Endodermal cell (in vitro differentiated cells): ENCODE results near the gene WLS. TPM values are rescaled to one million over a fixed set of nuclear protein-coding genes. Genes with fewer than 3 reads are reported as not detected.
"Not testable (repeated sequence)": the region's sequence is repeated elsewhere in the genome, so short reads cannot be mapped to it uniquely, and the experiment has no call there.

Experiments
- DNase-seq: peaks from one replicate; pipeline ENCODE4 v3.0.0-alpha.2; 2017
- H3K27ac ChIP-seq: 2 replicates; pipeline ENCODE4 v1.5.1; 2013; ENCODE audit warnings: mild to moderate bottlenecking, low read depth, low read length, moderate library complexity
- H3K27me3 ChIP-seq: 2 replicates; pipeline ENCODE4 v1.6.1; 2013; ENCODE audit warnings: mild to moderate bottlenecking, low read length, moderate library complexity; ENCODE audit not compliant: insufficient read depth, control insufficient read depth, poor library complexity, severe bottlenecking
- H3K36me3 ChIP-seq: 2 replicates; pipeline ENCODE4 v1.7.0; 2013; ENCODE audit warnings: mild to moderate bottlenecking, low read length, moderate library complexity; ENCODE audit not compliant: control insufficient read depth, insufficient read depth
- H3K4me1 ChIP-seq: one replicate; pipeline ENCODE4 v1.7.0; 2013; ENCODE audit warnings: low read length; ENCODE audit not compliant: control insufficient read depth, insufficient read depth
- H3K4me3 ChIP-seq: 2 replicates; pipeline ENCODE4 v1.5.1; 2013; ENCODE audit warnings: mild to moderate bottlenecking, low read length, moderate library complexity
- H3K9ac ChIP-seq: 2 replicates; pipeline ENCODE4 v1.6.1; 2013; ENCODE audit warnings: mild to moderate bottlenecking, low read length, moderate library complexity; ENCODE audit not compliant: poor library complexity, severe bottlenecking; ENCODE audit errors: extremely low read depth
- H3K9me3 ChIP-seq: 2 replicates; pipeline ENCODE4 v1.6.1; 2013; ENCODE audit warnings: mild to moderate bottlenecking, low read length, moderate library complexity; ENCODE audit not compliant: control insufficient read depth
- H3K27ac Mint-ChIP-seq: 2 replicates; pipeline ENCODE4 v1.8.0; 2020; ENCODE audit warnings: mixed read lengths
- H3K27me3 Mint-ChIP-seq: 2 replicates; pipeline ENCODE4 v1.8.0; 2021; ENCODE audit warnings: mild to moderate bottlenecking, mixed read lengths; ENCODE audit not compliant: insufficient read depth
- H3K36me3 Mint-ChIP-seq: 2 replicates; pipeline ENCODE4 v1.8.0; 2020; ENCODE audit warnings: low read depth, mixed read lengths
- H3K4me1 Mint-ChIP-seq: 2 replicates; pipeline ENCODE4 v1.8.0; 2020; ENCODE audit warnings: mixed read lengths
- H3K4me3 Mint-ChIP-seq: 2 replicates; pipeline ENCODE4 v1.8.0; 2020; ENCODE audit warnings: mild to moderate bottlenecking, moderate library complexity, mixed read lengths
- H3K9me3 Mint-ChIP-seq: 2 replicates; pipeline ENCODE4 v1.8.0; 2020; ENCODE audit warnings: mild to moderate bottlenecking, mixed read lengths
- CTCF ChIP-seq: fragments of 200-600 bp; sonication (generic); conservative IDR thresholded peaks from 2 replicates; pipeline ENCODE4 v1.5.0; 2021; ENCODE audit warnings: antibody characterized with exemption, mild to moderate bottlenecking
- WGBS, 2 experiments: methylation state at CpG; one replicate each; pipeline versions ENCODE4 v1.1.5 to v1.1.7; 2013; ENCODE audit warnings: missing lambda C conversion rate in 2 of 2, mixed read lengths in 1 of 2; ENCODE audit not compliant: insufficient coverage in 1 of 2, insufficient read length in 1 of 2; 5-methylcytosine and 5-hydroxymethylcytosine counted together
- total RNA-seq, 2 donors: library from RNA; stranded (reverse); fragmentation: NEBNext Ultra II Directional in 1 of 2; extraction: Animal tissue kit (Norgen Biotek cat#: 25700) in 1 of 2; gene quantifications; 2 replicates in 1 of 2; 3 replicates in 1 of 2; pipeline ENCODE4 v1.2.1, GENCODE V29; 2021

WLS gene
- total RNA-seq, 2 donors from 2014 or later, result 90.8 to 115 TPM

GRCh38 chr1:68162761-68163160 is 69.6 kb downstream of the WLS start:
- Mint-ChIP-seq H3K4me3 (no peak overlapping the region), H3K27me3 (peaks cover 78% of the 10 kb centered on the region), H3K36me3 (peaks cover 13% of the 10 kb centered on the region), H3K4me1 (peaks cover 17% of the 10 kb centered on the region), H3K9me3 (no peaks in the 10 kb centered on the region), H3K27ac (no peak overlapping the region)
- H3K36me3 ChIP-seq, result peaks cover 29% of the 10 kb centered on the region
- H3K9ac ChIP-seq, result no peak overlapping the region
- TF ChIP-seq CTCF, result peak; percentile 65
- H3K9me3 ChIP-seq, result no peaks in the 10 kb centered on the region
- H3K4me3 ChIP-seq, result no peak overlapping the region
- DNase-seq, result peak; percentile 78
- H3K27ac ChIP-seq, result no peak overlapping the region
- 95 to 99% methylated on average over 11 to 16 of the region's 16 CpGs for WGBS, 2 experiments
- H3K4me1 ChIP-seq, result peaks cover 11% of the 10 kb centered on the region
- no peaks in the 10 kb centered on the region for H3K27me3 ChIP-seq

GRCh38 chr1:68161672-68162071 is 70.7 kb downstream of the WLS start:
- H3K27ac ChIP-seq, H3K4me3 Mint-ChIP-seq, H3K27me3 ChIP-seq, H3K9me3 ChIP-seq, H3K4me3 ChIP-seq, H3K27ac Mint-ChIP-seq, H3K9ac ChIP-seq, H3K9me3 Mint-ChIP-seq: not testable (repeated sequence)
- peaks cover 33% of the 10 kb centered on the region for H3K36me3 ChIP-seq
- H3K36me3 Mint-ChIP-seq, result peaks cover 13% of the 10 kb centered on the region
- WGBS, 2 experiments, result 92 to 97% methylated on average over 11 to 12 of the region's 12 CpGs
- peaks cover 67% of the 10 kb centered on the region for H3K27me3 Mint-ChIP-seq
- H3K4me1 ChIP-seq, result peaks cover 16% of the 10 kb centered on the region
- peaks cover 28% of the 10 kb centered on the region for H3K4me1 Mint-ChIP-seq
- peak; percentile 42 for DNase-seq

- Mint-ChIP-seq H3K4me1 (peaks cover 35% of the 10 kb centered on the region), H3K27me3 (peaks cover 59% of the 10 kb centered on the region), H3K36me3 (peaks cover 16% of the 10 kb centered on the region)
- H3K27me3 ChIP-seq, H3K9me3 Mint-ChIP-seq, H3K4me3 Mint-ChIP-seq, H3K27ac Mint-ChIP-seq, H3K9me3 ChIP-seq, DNase-seq, H3K9ac ChIP-seq, H3K27ac ChIP-seq, H3K4me3 ChIP-seq: not testable (repeated sequence)
- Histone ChIP-seq H3K36me3 (peaks cover 38% of the 10 kb centered on the region), H3K4me1 (peaks cover 24% of the 10 kb centered on the region)
- WGBS, 2 experiments, result 94% methylated on average over 2 of the region's 2 CpGs; no CpG with 5 or more reads in 1 of the 2 experiments
Measured at GRCh38 chr1:68160935-68161334, 71.4 kb downstream of the WLS start.

GRCh38 chr1:68160021-68160420 is 72.3 kb downstream of the WLS start:
- Mint-ChIP-seq H3K27me3 (peaks cover 52% of the 10 kb centered on the region), H3K4me3 (no peak overlapping the region), H3K4me1 (peaks cover 44% of the 10 kb centered on the region), H3K27ac (no peak overlapping the region), H3K9me3 (no peaks in the 10 kb centered on the region), H3K36me3 (peaks cover 17% of the 10 kb centered on the region)
- no peak for DNase-seq
- H3K36me3 ChIP-seq, result peaks cover 43% of the 10 kb centered on the region
- H3K4me3 ChIP-seq, result no peak overlapping the region
- H3K9me3 ChIP-seq, result no peaks in the 10 kb centered on the region
- H3K27me3 ChIP-seq, result no peaks in the 10 kb centered on the region
- H3K4me1 ChIP-seq, result peaks cover 33% of the 10 kb centered on the region
- 80% methylated on average over 1 of the region's 1 CpG; no CpG with 5 or more reads in 1 of the 2 experiments for WGBS, 2 experiments
- no peak overlapping the region for H3K9ac ChIP-seq
- TF ChIP-seq CTCF, result no peak
- H3K27ac ChIP-seq, result no peak overlapping the region
